Ovary (tissue), 9 donors: Measurements from ENCODE around the gene CCDC177. TPM values are rescaled to one million over a fixed set of nuclear protein-coding genes. Genes with fewer than 3 reads are reported as not detected.

ENCODE experiments used
- DNase-seq, 5 donors: peaks; one replicate each; pipeline ENCODE4 v3.0.0-alpha.2; 2019 to 2020
- H3K27ac ChIP-seq, 2 donors: fragments of 200-600 bp; one replicate each; pipeline versions ENCODE4 v1.5.1 to v1.8.0; 2019 to 2022
- H3K27me3 ChIP-seq: fragments of 200-600 bp; one replicate; pipeline ENCODE4 v1.8.0; 2022
- H3K36me3 ChIP-seq: fragments of 200-600 bp; sonication (generic); one replicate; pipeline ENCODE4 v1.5.1; 2019
- H3K4me1 ChIP-seq: one replicate; pipeline ENCODE4 v1.8.1; 2013; ENCODE audit warnings: mild to moderate bottlenecking, moderate library complexity; ENCODE audit not compliant: insufficient read depth
- H3K4me3 ChIP-seq: fragments of 200-600 bp; sonication (generic); one replicate; pipeline ENCODE4 v1.5.1; 2017
- H3K9me3 ChIP-seq, 2 donors: fragments of 200-600 bp in 1 of 2; sonication (generic) in 1 of 2; one replicate each; pipeline versions ENCODE4 v1.5.1 to v1.8.1; 2013 to 2019; ENCODE audit warnings: mild to moderate bottlenecking in 1 of 2, moderate library complexity in 1 of 2
- CTCF ChIP-seq, 3 donors: fragments of 450-650 bp in 2 of 3; fragments of 200-600 bp in 1 of 3; IDR thresholded peaks; one replicate each; pipeline versions ENCODE4 v1.5.1 to v1.8.0; 2016 to 2022; ENCODE audit warnings: antibody characterized with exemption in 3 of 3, mild to moderate bottlenecking in 1 of 3
- EP300 ChIP-seq: sonication (generic); formaldehyde crosslinking; IDR thresholded peaks from one replicate; pipeline ENCODE4 v1.6.1; 2017; ENCODE audit warnings: antibody characterized with exemption
- POLR2A ChIP-seq: fragments of 450-650 bp; IDR thresholded peaks from one replicate; pipeline ENCODE4 v1.6.1; 2017; ENCODE audit warnings: antibody characterized with exemption, mild to moderate bottlenecking, moderate library complexity
- WGBS, 3 donors: extraction: QIAGEN DNeasy Blood & Tissue Kit in 1 of 3; methylation state at CpG; one replicate each; pipeline versions ENCODE4 v1.1.5 to v1.1.7; 2013 to 2017; 5-methylcytosine and 5-hydroxymethylcytosine counted together
- intact Hi-C, 4 donors: fragments of 100-400 bp; cut with DNase I; formaldehyde crosslinking; loops; one replicate each; pipeline versions ENCODE4 v1.11.0 to v1.15.1; 2022 to 2023
- polyA plus RNA-seq, 2 donors: library from polyadenylated mRNA; stranded (reverse); fragments of 200-250 nt in 1 of 2; fragments of 350-450 nt in 1 of 2; fragmentation: Illumina TruSeq in 1 of 2; extraction: RNeasy Lipid Tissue Mini Kit (QIAGEN cat#74804) in 1 of 2; gene quantifications; one replicate each; pipeline ENCODE4 v1.2.3, GENCODE V29; 2013 to 2014
- total RNA-seq, 7 donors: library from RNA; depleted of rRNA in 2 of 7; stranded (reverse); fragments of >200 nt in 2 of 7; fragmentation: NEBNext Ultra II Directional in 3 of 7; extraction: Animal tissue kit (Norgen Biotek cat#: 25700) in 3 of 7; gene quantifications; one replicate each; pipeline versions ENCODE4 v1.1.0 to v1.2.4, GENCODE V29; 2016 to 2023
- donor health status: DM: no; HTN: no; CAD: no; lungs with moderate emphysema.
- donor health status: DM: no; HTN: no; CAD: no.
- donor health status: Bipolar disorder and iron deficiency.
- donor health status: DM: yes; HTN: yes; CAD: no.
- donor health status: DM: no; HTN: no; CAD: no.
- donor health status: DM: yes; HTN: yes; CAD: no.

The CCDC177 gene
- total and polyA plus RNA-seq, 9 donors = 0.04 TPM; not detected in 8

- TF ChIP-seq EP300 (no peak), CTCF (IDR thresholded peaks at IDR 0.05) (no peak), POLR2A (no peak)
- intact Hi-C loops = no loop called here
- Histone ChIP-seq H3K36me3 (no peaks in the 10 kb centered on the region), H3K27me3 (no peaks in the 10 kb centered on the region), H3K4me3 (no peak overlapping the region), H3K27ac (no peak overlapping the region), H3K4me1 (no peaks in the 10 kb centered on the region), H3K9me3 (no peaks in the 10 kb centered on the region)
- DNase-seq = no peak
- 89 to 94% (median 91%) methylated on average over 6 of the region's 6 CpGs for whole genome bisulfite sequencing, 3 donors
Observed at GRCh38 chr14:69522026-69522425, 52.6 kb downstream of the CCDC177 start.

Other genes with a start within 250 kb of the CCDC177 start
- 100 to 1,000 TPM in 5 of 7 donors, 10 to 100 TPM in 2; 64.3 to 206 (median 158) TPM for gene ERH, start 176.6 kb downstream of the CCDC177 start, total RNA-seq
- 100 to 1,000 TPM; 140 to 173 TPM for gene ERH, start 176.6 kb downstream of the CCDC177 start, polyA plus RNA-seq
- 10 to 100 TPM; 35.3 to 54.5 (median 40.4) TPM for gene SLC39A9, start 176.2 kb downstream of the CCDC177 start, total RNA-seq
- 10 to 100 TPM; 15.9 to 49.2 TPM for gene SLC39A9, start 176.2 kb downstream of the CCDC177 start, polyA plus RNA-seq
- gene PLEKHD1, start 90.1 kb downstream of the CCDC177 start, total RNA-seq = under 1 TPM in 5 of 7 donors, not detected in 2; under 0.01 to 0.15 (median 0.08) TPM
- gene PLEKHD1, start 90.1 kb downstream of the CCDC177 start, polyA plus RNA-seq = under 1 TPM in 1 of 2 donors, not detected in 1; 0.05 TPM
- gene SUSD6, start 36.7 kb upstream of the CCDC177 start, total RNA-seq = 10 to 100 TPM; 18.0 to 35.3 (median 29.9) TPM
- 10 to 100 TPM; 12.6 to 20.3 TPM for gene SUSD6, start 36.7 kb upstream of the CCDC177 start, polyA plus RNA-seq
- gene SRSF5, start 192.3 kb upstream of the CCDC177 start, total RNA-seq = 100 to 1,000 TPM; 273 to 446 (median 322) TPM
- gene SRSF5, start 192.3 kb upstream of the CCDC177 start, polyA plus RNA-seq = 100 to 1,000 TPM; 384 to 419 TPM
- gene SLC10A1, start 222.4 kb upstream of the CCDC177 start, total RNA-seq = not detected
- gene SLC10A1, start 222.4 kb upstream of the CCDC177 start, polyA plus RNA-seq = not detected